Karpas-422 (cell line): ENCODE data around the gene FMNL2. TPM values are rescaled to one million over a fixed set of nuclear protein-coding genes. Genes with fewer than 3 reads are reported as not detected.

Source experiments
- DNase-seq: peaks from one replicate; pipeline ENCODE4 v3.0.0-alpha.2; 2015
- H2AFZ ChIP-seq: fragments of 200-600 bp; sonication (generic); 2 replicates; pipeline ENCODE4 v1.6.1; 2014; ENCODE audit warnings: antibody characterized with exemption, low read length, mixed read lengths
- H3K27ac ChIP-seq: fragments of 200-600 bp; sonication (generic); 2 replicates; pipeline ENCODE4 v1.5.1; 2014; ENCODE audit warnings: mild to moderate bottlenecking, low read length, moderate library complexity
- H3K27me3 ChIP-seq: fragments of 200-600 bp; sonication (generic); 2 replicates; pipeline ENCODE4 v1.6.1; 2014; ENCODE audit warnings: low read length, mixed read lengths
- H3K36me3 ChIP-seq: fragments of 200-600 bp; sonication (generic); 2 replicates; pipeline ENCODE4 v1.6.1; 2014; ENCODE audit warnings: low read length, mixed read lengths; ENCODE audit not compliant: insufficient read depth
- H3K4me1 ChIP-seq: fragments of 200-600 bp; sonication (generic); 2 replicates; pipeline ENCODE4 v1.6.1; 2014; ENCODE audit warnings: mild to moderate bottlenecking, low read length, mixed read lengths
- H3K4me2 ChIP-seq: fragments of 200-600 bp; sonication (generic); 2 replicates; pipeline ENCODE4 v1.6.1; 2014; ENCODE audit warnings: low read length, low read depth, mild to moderate bottlenecking; ENCODE audit not compliant: poor library complexity, severe bottlenecking
- H3K4me3 ChIP-seq: fragments of 200-600 bp; sonication (generic); 2 replicates; pipeline ENCODE4 v1.5.1; 2014; ENCODE audit warnings: mild to moderate bottlenecking, antibody characterized with exemption, low read length, mixed read lengths
- H3K79me2 ChIP-seq: fragments of 200-600 bp; sonication (generic); 2 replicates; pipeline ENCODE4 v1.6.1; 2014; ENCODE audit warnings: mild to moderate bottlenecking, low read length, mixed read lengths
- H3K9ac ChIP-seq: fragments of 200-600 bp; sonication (generic); 2 replicates; pipeline ENCODE4 v1.6.0; 2014; ENCODE audit warnings: low read length
- H3K9me2 ChIP-seq: fragments of 200-600 bp; sonication (generic), shearing (Covaris generic); replicated peaks from 2 replicates; pipeline ENCODE4 v1.6.0; 2014; ENCODE audit warnings: mild to moderate bottlenecking, low read length, moderate library complexity; ENCODE audit not compliant: insufficient read depth
- H3K9me3 ChIP-seq: fragments of 300-700, 200-600 bp; sonication (generic); 2 replicates; pipeline ENCODE4 v1.6.1; 2014; ENCODE audit warnings: low read length, mixed read lengths
- H4K20me1 ChIP-seq: fragments of 200-600 bp; sonication (generic); 2 replicates; pipeline ENCODE4 v1.6.1; 2014; ENCODE audit warnings: mild to moderate bottlenecking, antibody characterized with exemption, low read length, low read depth; ENCODE audit not compliant: insufficient read depth
- total RNA-seq: library from RNA; depleted of rRNA; stranded (reverse); fragments of >200 nt; shearing (Covaris generic); gene quantifications from 2 replicates; pipeline ENCODE4 v1.2.3, GENCODE V29; 2014; ENCODE audit warnings: low replicate concordance

FMNL2 gene
- total RNA-seq, 1 experiment from 2014 or later: 3.2 TPM

- Histone ChIP-seq H3K4me1 (no peaks in the 10 kb centered on the region), H4K20me1 (no peaks in the 10 kb centered on the region), H3K79me2 (no peaks in the 10 kb centered on the region), H3K36me3 (no peaks in the 10 kb centered on the region), H3K27me3 (no peaks in the 10 kb centered on the region), H3K9ac (no peak overlapping the region), H3K9me2 (no peaks in the 10 kb centered on the region), H2AFZ (no peak overlapping the region), H3K27ac (no peak overlapping the region), H3K4me2 (no peak overlapping the region), H3K4me3 (no peak overlapping the region), H3K9me3 (no peaks in the 10 kb centered on the region)
- no peak for DNase-seq
Observed at GRCh38 chr2:152394326-152394725, 59.4 kb downstream of the FMNL2 start.

GRCh38 chr2:152395103-152395502, 60.1 kb downstream of the FMNL2 start:
- no peak for DNase-seq
- H2AFZ ChIP-seq: no peak overlapping the region
- H4K20me1 ChIP-seq: no peaks in the 10 kb centered on the region
- H3K9me2 ChIP-seq: no peaks in the 10 kb centered on the region
- H3K27me3 ChIP-seq: no peaks in the 10 kb centered on the region
- no peaks in the 10 kb centered on the region for H3K36me3 ChIP-seq
- H3K9ac ChIP-seq: no peak overlapping the region
- no peaks in the 10 kb centered on the region for H3K79me2 ChIP-seq
- H3K4me2 ChIP-seq: no peak overlapping the region
- H3K4me1 ChIP-seq: no peaks in the 10 kb centered on the region
- H3K4me3 ChIP-seq: no peak overlapping the region
- H3K9me3 ChIP-seq: no peaks in the 10 kb centered on the region
- no peak overlapping the region for H3K27ac ChIP-seq

- H3K4me2 ChIP-seq: no peak overlapping the region
- H3K27ac ChIP-seq: no peak overlapping the region
- no peaks in the 10 kb centered on the region for H3K9me2 ChIP-seq
- H3K4me3 ChIP-seq: no peak overlapping the region
- H4K20me1 ChIP-seq: no peaks in the 10 kb centered on the region
- H2AFZ ChIP-seq: no peak overlapping the region
- H3K36me3 ChIP-seq: no peaks in the 10 kb centered on the region
- DNase-seq: no peak
- no peaks in the 10 kb centered on the region for H3K9me3 ChIP-seq
- H3K9ac ChIP-seq: no peak overlapping the region
- H3K4me1 ChIP-seq: no peaks in the 10 kb centered on the region
- H3K27me3 ChIP-seq: no peaks in the 10 kb centered on the region
- no peaks in the 10 kb centered on the region for H3K79me2 ChIP-seq
Observed at GRCh38 chr2:152395572-152395971, 60.6 kb downstream of the FMNL2 start.

- DNase-seq: no peak
- H3K27ac ChIP-seq: no peak overlapping the region
- no peaks in the 10 kb centered on the region for H3K79me2 ChIP-seq
- no peaks in the 10 kb centered on the region for H3K27me3 ChIP-seq
- H3K9me2 ChIP-seq: no peaks in the 10 kb centered on the region
- H2AFZ ChIP-seq: no peak overlapping the region
- H4K20me1 ChIP-seq: no peaks in the 10 kb centered on the region
- no peak overlapping the region for H3K4me3 ChIP-seq
- H3K9ac ChIP-seq: no peak overlapping the region
- H3K4me2 ChIP-seq: no peak overlapping the region
- H3K4me1 ChIP-seq: no peaks in the 10 kb centered on the region
- no peaks in the 10 kb centered on the region for H3K36me3 ChIP-seq
- H3K9me3 ChIP-seq: no peaks in the 10 kb centered on the region
Observed at GRCh38 chr2:152396051-152396511, 61.1 kb downstream of the FMNL2 start.

GRCh38 chr2:152396763-152397162, 61.8 kb downstream of the FMNL2 start:
- H3K27me3 ChIP-seq: no peaks in the 10 kb centered on the region
- H3K9me3 ChIP-seq: no peaks in the 10 kb centered on the region
- H3K9ac ChIP-seq: no peak overlapping the region
- H3K79me2 ChIP-seq: no peaks in the 10 kb centered on the region
- no peaks in the 10 kb centered on the region for H3K4me1 ChIP-seq
- H3K4me3 ChIP-seq: no peak overlapping the region
- no peaks in the 10 kb centered on the region for H3K9me2 ChIP-seq
- H3K36me3 ChIP-seq: no peaks in the 10 kb centered on the region
- H2AFZ ChIP-seq: no peak overlapping the region
- H3K27ac ChIP-seq: no peak overlapping the region
- DNase-seq: no peak
- no peak overlapping the region for H3K4me2 ChIP-seq
- H4K20me1 ChIP-seq: no peaks in the 10 kb centered on the region

- Histone ChIP-seq H3K27me3 (no peaks in the 10 kb centered on the region), H4K20me1 (no peaks in the 10 kb centered on the region), H2AFZ (no peak overlapping the region), H3K9ac (no peak overlapping the region), H3K9me2 (no peaks in the 10 kb centered on the region), H3K4me1 (no peaks in the 10 kb centered on the region), H3K27ac (no peak overlapping the region), H3K9me3 (no peaks in the 10 kb centered on the region), H3K4me3 (no peak overlapping the region), H3K79me2 (no peaks in the 10 kb centered on the region), H3K4me2 (no peak overlapping the region), H3K36me3 (no peaks in the 10 kb centered on the region)
- DNase-seq: no peak
Observed at GRCh38 chr2:152399003-152399402, 64.0 kb downstream of the FMNL2 start.

GRCh38 chr2:152400607-152401214, 65.7 kb downstream of the FMNL2 start:
- H3K36me3 ChIP-seq: no peaks in the 10 kb centered on the region
- no peaks in the 10 kb centered on the region for H3K9me3 ChIP-seq
- no peak for DNase-seq
- no peaks in the 10 kb centered on the region for H3K4me1 ChIP-seq
- H3K27me3 ChIP-seq: no peaks in the 10 kb centered on the region
- no peak overlapping the region for H2AFZ ChIP-seq
- H3K4me3 ChIP-seq: no peak overlapping the region
- H3K4me2 ChIP-seq: no peak overlapping the region
- no peaks in the 10 kb centered on the region for H3K79me2 ChIP-seq
- no peaks in the 10 kb centered on the region for H4K20me1 ChIP-seq
- no peak overlapping the region for H3K27ac ChIP-seq
- no peak overlapping the region for H3K9ac ChIP-seq
- no peaks in the 10 kb centered on the region for H3K9me2 ChIP-seq

GRCh38 chr2:152402780-152403759, 68.1 kb downstream of the FMNL2 start:
- Histone ChIP-seq H2AFZ (no peak overlapping the region), H3K79me2 (no peaks in the 10 kb centered on the region), H4K20me1 (no peaks in the 10 kb centered on the region), H3K4me3 (no peak overlapping the region), H3K9me3 (no peaks in the 10 kb centered on the region), H3K27me3 (no peaks in the 10 kb centered on the region), H3K4me2 (no peak overlapping the region), H3K9ac (no peak overlapping the region), H3K4me1 (peaks cover 3% of the 10 kb centered on the region; the same call in 1 of the 2 replicates), H3K9me2 (no peaks in the 10 kb centered on the region), H3K36me3 (no peaks in the 10 kb centered on the region), H3K27ac (no peak overlapping the region)
- no peak for DNase-seq
